Right lobe of liver (tissue), 6 donors: ENCODE data around the gene ACACA. TPM values are rescaled to one million over a fixed set of nuclear protein-coding genes. Genes with fewer than 3 reads are reported as not detected.
A peak's percentile ranks its signal among the peaks of the same experiment; 100 is the strongest.

Source experiments
- ATAC-seq, 4 donors: fragments of 200-7000 bp; cut with Tn5 transposase; one replicate each; pipeline ENCODE4 v1.9.1; 2020; ENCODE audit warnings: mild to moderate bottlenecking in 4 of 4, moderate library complexity in 4 of 4
- DNase-seq, 3 donors: peaks; one replicate each; pipeline ENCODE4 v3.0.0-alpha.2; 2020
- H3K27ac ChIP-seq, 3 donors: fragments of 200-600 bp; one replicate each; pipeline ENCODE4 v1.8.0; 2022
- H3K27me3 ChIP-seq, 2 donors: fragments of 200-600 bp; one replicate each; pipeline ENCODE4 v1.8.0; 2022
- H3K36me3 ChIP-seq, 4 donors: fragments of 200-600 bp; sonication (generic) in 1 of 4; one replicate each; pipeline versions ENCODE4 v1.5.1 to v1.8.0; 2017 to 2022; ENCODE audit warnings: control low read depth in 1 of 4
- H3K4me1 ChIP-seq, 4 donors: fragments of 200-600 bp; sonication (generic) in 1 of 4; one replicate each; pipeline versions ENCODE4 v1.5.1 to v1.8.0; 2017 to 2022; ENCODE audit warnings: control low read depth in 1 of 4
- H3K4me3 ChIP-seq, 3 donors: fragments of 200-600 bp; one replicate each; pipeline ENCODE4 v1.8.0; 2022
- H3K9me3 ChIP-seq, 4 donors: fragments of 200-600 bp; sonication (generic) in 1 of 4; one replicate each; pipeline versions ENCODE4 v1.5.1 to v1.8.0; 2017 to 2022; ENCODE audit warnings: control low read depth in 1 of 4
- CTCF ChIP-seq, 4 donors: fragments of 200-600 bp in 3 of 4; fragments of 450-650 bp in 1 of 4; IDR thresholded peaks; one replicate each; pipeline versions ENCODE4 v1.5.1 to v1.8.0; 2016 to 2022; ENCODE audit warnings: antibody characterized with exemption in 4 of 4, mild to moderate bottlenecking in 2 of 4
- POLR2A ChIP-seq: fragments of 450-650 bp; IDR thresholded peaks from one replicate; pipeline ENCODE4 v1.6.1; 2017; ENCODE audit warnings: antibody characterized with exemption, mild to moderate bottlenecking
- WGBS: methylation state at CpG from one replicate; pipeline ENCODE4 v1.1.6; 2018; ENCODE audit warnings: low coverage, low lambda C conversion rate; ENCODE audit not compliant: insufficient coverage; ENCODE audit errors: missing lambda C conversion rate; 5-methylcytosine and 5-hydroxymethylcytosine counted together
- intact Hi-C, 2 donors: fragments of 100-400 bp; cut with DNase I; formaldehyde crosslinking; loops; one replicate each; pipeline versions ENCODE4 v1.11.2 to v1.14.1; 2022
- total RNA-seq, 6 experiments: library from RNA; depleted of rRNA in 2 of 6; stranded (reverse); fragments of >200 nt in 2 of 6; fragmentation: NEBNext Ultra II Directional in 3 of 6; extraction: Animal tissue kit (Norgen Biotek cat#: 25700) in 3 of 6; gene quantifications; one replicate each; pipeline versions ENCODE4 v1.1.0 to v1.2.4, GENCODE V29; 2016 to 2023
- donor health status: DM: no; HTN: yes; CAD: no.
- donor health status: DM: no; HTN: no; CAD: no.
- donor health status: DM: no; HTN: no; CAD: no.
- donor health status: DM: no; HTN: yes; CAD: no.
- donor health status: DM: no; HTN: yes; CAD: no.

Gene ACACA
- total RNA-seq, 6 experiments from 2014 or later, result 14.6 to 56.4 (median 27.1) TPM

DNA sequence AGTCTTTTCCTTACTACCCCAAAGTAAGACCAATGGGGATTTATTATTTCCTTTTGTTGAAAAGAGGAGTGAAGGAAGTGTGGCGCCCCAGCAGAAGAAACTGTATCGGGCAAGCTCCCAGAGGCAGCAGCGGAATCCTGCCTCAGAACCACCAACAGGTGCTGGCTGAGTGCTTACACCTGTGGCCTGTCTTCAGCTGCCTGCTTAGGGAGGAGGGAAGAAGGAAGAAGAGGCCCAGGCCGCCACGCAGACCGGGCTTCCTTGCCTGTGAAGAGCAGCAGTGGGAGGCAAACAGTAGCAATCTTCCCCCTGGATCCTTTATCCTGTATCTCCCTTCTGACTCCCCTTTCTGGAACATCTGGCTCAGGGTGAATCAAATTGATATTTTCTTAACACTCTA lies 323.2 kb downstream of the ACACA start:
- Histone ChIP-seq H3K4me1 (no peaks in the 10 kb centered on the region), H3K27ac (no peak overlapping the region), H3K9me3 (no peaks in the 10 kb centered on the region), H3K27me3 (no peaks in the 10 kb centered on the region), H3K4me3 (no peak overlapping the region), H3K36me3 (peaks cover 0 to 34% (median 7%) of the 10 kb centered on the region in 4 donors)
- intact Hi-C loops, result no loop called here
- WGBS, result 93% methylated on average over 3 of the region's 6 CpGs
- no peak for DNase-seq
- no peak for TF ChIP-seq POLR2A
- no peak for TF ChIP-seq CTCF (IDR thresholded peaks at IDR 0.05)
- no peak for ATAC-seq

- TF ChIP-seq POLR2A (no peak), CTCF (IDR thresholded peaks at IDR 0.05) (no peak)
- Histone ChIP-seq H3K9me3 (no peaks in the 10 kb centered on the region), H3K27ac (no peak overlapping the region), H3K4me1 (no peaks in the 10 kb centered on the region), H3K4me3 (no peak overlapping the region), H3K36me3 (peaks cover 0 to 29% (median 6%) of the 10 kb centered on the region in 4 donors), H3K27me3 (no peaks in the 10 kb centered on the region)
- intact Hi-C loops, result no loop called here
- ATAC-seq (no peak), DNase-seq (no peak)
- WGBS, result 89% methylated on average over 3 of the region's 4 CpGs
Observed at GRCh38 chr17:37082985-37083384, 323.7 kb downstream of the ACACA start.

DNA sequence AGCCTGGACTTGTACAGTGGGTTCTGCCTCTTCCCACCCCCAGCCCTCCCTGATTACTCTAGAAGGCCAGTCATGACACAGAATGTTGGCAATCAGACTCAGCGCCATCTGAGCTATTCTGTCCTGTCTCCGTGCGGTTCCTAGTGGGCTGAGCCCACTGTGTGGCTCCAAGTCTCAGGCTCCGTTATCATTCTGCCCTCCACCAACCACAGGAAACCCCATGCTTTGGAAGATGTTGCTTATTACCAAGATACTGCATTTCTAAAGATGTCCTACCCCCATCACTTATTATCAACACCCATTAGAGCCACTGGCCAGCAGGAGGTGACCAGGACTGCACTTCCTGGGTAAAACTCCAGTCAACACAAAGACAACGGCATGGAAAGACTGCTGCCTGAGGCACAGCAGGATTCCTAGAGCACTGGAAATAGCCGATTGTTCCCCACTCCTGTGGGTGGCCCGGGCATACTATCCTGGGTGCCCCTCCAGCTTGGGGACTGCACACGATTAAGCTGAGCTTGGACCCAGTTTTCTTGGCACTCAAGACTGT lies 324.2 kb downstream of the ACACA start:
- intact Hi-C loops, result no loop called here
- no peak overlapping the region for H3K27ac ChIP-seq
- WGBS, result no CpG with 5 or more reads among the region's 8 CpGs
- DNase-seq (no peak), ATAC-seq (no peak)
- no peaks in the 10 kb centered on the region for H3K27me3 ChIP-seq
- TF ChIP-seq POLR2A (no peak), CTCF (IDR thresholded peaks at IDR 0.05) (no peak)
- no peak overlapping the region for H3K4me3 ChIP-seq
- H3K36me3 ChIP-seq, result peaks cover 0 to 23% (median 4%) of the 10 kb centered on the region in 4 donors
- H3K9me3 ChIP-seq, result no peaks in the 10 kb centered on the region
- no peaks in the 10 kb centered on the region for H3K4me1 ChIP-seq

DNA sequence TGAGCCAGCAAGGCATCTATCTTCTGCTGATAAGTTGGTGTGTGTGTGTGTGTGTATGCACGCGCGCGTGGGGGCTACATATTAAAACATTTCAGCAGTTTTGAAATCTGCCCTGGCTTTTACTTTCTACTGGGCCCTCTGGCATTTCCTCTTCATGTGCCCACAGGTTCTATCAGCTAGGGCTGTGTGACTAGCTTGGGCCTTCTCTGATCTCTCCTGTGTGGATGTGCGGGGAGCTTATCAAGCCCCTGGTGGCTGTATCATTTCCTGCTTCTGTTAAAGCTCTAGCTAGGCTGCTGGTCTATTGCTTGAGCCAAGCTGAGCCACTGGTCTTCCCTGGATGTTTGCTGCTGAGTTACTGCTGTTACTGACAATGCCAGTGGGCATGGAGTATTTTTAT lies 325.3 kb downstream of the ACACA start:
- Histone ChIP-seq H3K36me3 (peaks cover 0 to 12% (median 1%) of the 10 kb centered on the region in 4 donors), H3K4me3 (no peak overlapping the region), H3K27ac (no peak overlapping the region), H3K9me3 (no peaks in the 10 kb centered on the region), H3K27me3 (no peaks in the 10 kb centered on the region), H3K4me1 (no peaks in the 10 kb centered on the region)
- TF ChIP-seq CTCF (IDR thresholded peaks at IDR 0.05) (no peak), POLR2A (no peak)
- ATAC-seq, result peak in 3 of 4 donors; percentile 18 to 42 (median 22)
- no CpG with 5 or more reads among the region's 5 CpGs for WGBS
- DNase-seq, result no peak
- intact Hi-C loops, result no loop called here

DNA sequence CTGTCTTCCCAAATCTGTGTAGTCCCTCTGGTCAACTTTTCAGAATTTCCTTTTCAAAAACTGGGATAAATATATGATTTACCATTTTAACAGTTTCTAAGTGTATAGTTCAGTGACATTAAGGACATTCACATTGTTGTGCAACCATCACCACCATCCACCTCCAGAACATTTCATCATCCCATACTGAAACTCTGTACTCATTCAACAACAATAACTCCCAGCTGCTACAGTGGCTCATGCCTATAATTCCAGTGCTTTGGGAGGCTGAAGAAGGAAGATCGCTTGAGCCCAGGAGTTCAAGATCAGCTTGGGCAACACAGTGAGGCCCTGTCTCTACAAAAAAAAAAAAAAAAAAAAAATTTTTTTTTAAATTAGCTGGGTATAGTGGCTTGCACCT lies 326.9 kb downstream of the ACACA start:
- H3K4me1 ChIP-seq, result no peaks in the 10 kb centered on the region
- 78% methylated on average over 1 of the region's 1 CpG for WGBS
- DNase-seq (no peak), ATAC-seq (peak in 3 of 4 donors; percentile 43 to 60 (median 55))
- H3K4me3 ChIP-seq, result no peak overlapping the region
- no peaks in the 10 kb centered on the region for H3K27me3 ChIP-seq
- no peaks in the 10 kb centered on the region for H3K9me3 ChIP-seq
- intact Hi-C loops, result no loop called here
- H3K27ac ChIP-seq, result no peak overlapping the region
- TF ChIP-seq POLR2A (no peak), CTCF (IDR thresholded peaks at IDR 0.05) (no peak)
- H3K36me3 ChIP-seq, result no peaks in the 10 kb centered on the region
